GM21576 (cell line): ENCODE measurements around the gene RP9.
A peak's percentile ranks its signal among the peaks of the same experiment; 100 is the strongest.

Experiments used
- ATAC-seq: cut with Tn5 transposase; IDR thresholded peaks from one replicate; pipeline ENCODE4 v1.9.1; 2021; ENCODE audit warnings: mild to moderate bottlenecking, moderate library complexity; ENCODE audit not compliant: unreplicated experiment

The RP9 gene, protein sequence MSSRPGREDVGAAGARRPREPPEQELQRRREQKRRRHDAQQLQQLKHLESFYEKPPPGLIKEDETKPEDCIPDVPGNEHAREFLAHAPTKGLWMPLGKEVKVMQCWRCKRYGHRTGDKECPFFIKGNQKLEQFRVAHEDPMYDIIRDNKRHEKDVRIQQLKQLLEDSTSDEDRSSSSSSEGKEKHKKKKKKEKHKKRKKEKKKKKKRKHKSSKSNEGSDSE

DNA sequence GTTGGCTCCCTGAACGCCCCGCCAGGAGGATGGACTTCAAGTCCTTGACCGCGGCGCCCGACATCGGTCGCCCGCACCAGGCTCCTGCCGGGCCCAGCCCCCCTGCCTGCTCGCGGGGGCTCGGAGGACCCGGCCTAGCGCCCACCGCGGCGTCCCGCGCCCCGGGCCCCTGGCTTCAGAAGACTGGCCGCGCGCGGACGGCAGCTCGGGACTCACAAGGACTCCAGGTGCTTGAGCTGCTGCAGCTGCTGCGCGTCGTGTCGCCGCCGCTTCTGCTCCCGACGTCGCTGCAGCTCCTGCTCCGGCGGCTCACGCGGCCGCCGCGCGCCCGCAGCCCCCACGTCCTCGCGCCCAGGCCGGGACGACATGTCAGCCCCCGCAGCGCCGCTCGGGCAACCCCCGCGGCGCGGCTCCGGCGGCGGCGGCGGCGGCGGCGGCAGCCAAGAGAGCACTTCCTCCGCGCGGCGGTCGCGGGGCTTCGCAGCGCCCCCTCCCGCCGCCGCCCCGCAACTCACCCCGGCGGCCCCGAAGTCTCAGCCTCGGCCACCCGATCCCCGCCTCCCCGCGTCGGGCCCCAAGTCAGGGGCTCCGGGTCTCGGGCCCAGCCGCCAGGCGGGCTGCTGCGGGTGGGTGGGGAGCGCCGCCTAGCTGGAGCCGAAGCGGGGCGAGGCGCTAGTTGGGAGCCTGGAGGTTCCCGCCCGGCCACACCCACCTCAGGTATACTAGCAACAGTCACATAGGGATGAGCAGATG is at the start of gene RP9:
RP9 (minus strand) TSS at position 400 of the 753 bp plus-strand sequence; CDS start at position 368, 32 bp downstream.
- peak; percentile 83 for ATAC-seq

GRCh38 chr7:33157781-33158180 is 48.6 kb upstream of the RP9 start:
- ATAC-seq: no peak

DNA sequence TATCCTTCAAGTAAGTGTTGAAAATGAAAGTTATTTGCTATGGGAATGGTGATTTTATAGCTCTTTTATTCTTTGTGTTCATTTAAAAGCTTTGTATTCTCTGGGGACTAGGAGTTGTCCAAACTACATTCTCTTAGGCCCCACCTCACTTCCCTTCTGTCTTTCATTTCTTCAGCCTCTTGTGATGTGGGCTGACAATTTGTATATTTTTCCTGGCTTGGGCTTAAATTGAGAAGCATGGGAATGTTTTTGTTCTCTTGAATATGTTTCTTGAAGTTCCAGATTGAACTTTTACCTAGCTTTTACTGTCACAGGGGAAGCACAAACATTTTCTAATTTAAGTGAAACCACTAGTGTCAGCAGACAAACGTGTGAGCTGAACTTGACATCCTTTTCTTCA is 48.1 kb upstream of the RP9 start:
- ATAC-seq: no peak

- no peak for ATAC-seq
Measured at GRCh38 chr7:33156441-33156840, 47.2 kb upstream of the RP9 start.

- no peak for ATAC-seq
Measured at GRCh38 chr7:33155811-33156210, 46.6 kb upstream of the RP9 start.

GRCh38 chr7:33152087-33152486 is 42.9 kb upstream of the RP9 start:
- ATAC-seq: no peak

DNA sequence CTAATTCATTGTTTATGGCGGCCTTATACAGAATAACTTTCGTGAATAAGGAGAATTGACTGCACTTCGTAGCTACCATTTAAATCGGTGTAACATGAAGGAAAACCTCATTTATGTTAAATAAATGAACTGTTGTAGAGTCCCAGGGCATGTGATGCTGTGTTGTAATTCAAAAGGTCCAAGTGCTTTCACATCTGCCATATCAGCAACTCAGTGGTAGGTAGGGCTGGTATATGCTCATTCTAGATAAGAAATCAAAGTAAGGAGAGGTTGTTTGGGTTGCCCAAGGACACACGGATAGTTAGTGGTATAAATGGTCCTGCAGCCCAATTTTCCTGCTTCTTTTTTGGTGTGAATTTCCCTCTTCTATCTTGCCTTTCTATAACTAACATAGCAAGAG is 36.0 kb upstream of the RP9 start:
- ATAC-seq: no peak

DNA sequence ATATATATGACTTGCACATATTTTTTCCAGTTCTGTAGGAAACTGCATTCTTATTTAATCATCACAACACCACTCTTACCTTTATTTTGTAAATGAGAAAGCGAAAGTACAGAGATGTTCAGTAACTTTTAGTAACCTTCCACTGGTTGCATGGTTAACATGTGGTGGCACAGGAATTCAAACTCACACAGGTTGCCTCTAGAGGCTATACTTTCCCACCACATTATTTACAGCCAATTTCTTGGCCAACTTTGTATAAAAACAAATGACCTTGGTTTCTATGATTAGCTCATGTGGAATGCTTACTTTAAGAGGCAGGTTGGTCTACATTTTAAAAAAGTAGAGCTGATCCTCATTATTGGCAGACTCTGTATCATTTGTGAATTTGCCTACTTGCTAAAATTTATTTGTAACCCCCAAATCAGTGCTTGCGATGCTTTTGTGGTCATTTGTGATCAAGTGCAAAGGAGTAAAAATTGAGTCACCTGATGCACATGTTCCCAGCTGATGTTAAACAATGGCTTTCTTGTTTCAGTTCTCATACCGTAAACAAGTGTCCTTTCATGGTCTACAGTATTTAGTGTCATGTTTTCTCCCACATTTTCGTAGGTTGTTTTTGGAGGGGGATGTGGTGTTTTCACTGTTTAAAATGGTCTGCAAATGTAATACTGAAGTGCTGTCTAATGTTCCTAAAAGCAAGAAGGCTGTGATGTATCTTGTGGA is 35.0 kb upstream of the RP9 start:
- no peak for ATAC-seq

- ATAC-seq: no peak
Measured at GRCh38 chr7:33142585-33142984, 33.4 kb upstream of the RP9 start.

DNA sequence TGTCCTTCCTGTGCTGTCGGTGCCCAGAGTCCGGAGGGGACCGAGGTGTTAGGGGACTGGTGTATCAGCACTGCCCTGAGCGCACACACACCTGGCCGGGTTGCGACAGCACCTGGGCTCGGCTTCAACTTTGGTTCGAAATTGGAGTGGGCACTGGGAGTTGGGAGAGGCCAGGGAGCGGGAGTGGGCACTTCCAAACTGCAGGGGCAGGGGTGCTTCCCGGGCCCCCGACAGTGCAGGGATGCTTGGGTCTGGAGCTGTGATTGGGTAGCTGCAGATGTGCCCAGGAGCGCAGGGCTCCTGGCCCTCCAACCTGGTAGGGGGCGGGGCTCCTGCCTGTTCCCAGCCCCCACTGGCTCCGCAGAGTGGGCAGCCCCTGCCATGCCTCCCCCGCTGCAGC is 27.9 kb upstream of the RP9 start:
- ATAC-seq: no peak

DNA sequence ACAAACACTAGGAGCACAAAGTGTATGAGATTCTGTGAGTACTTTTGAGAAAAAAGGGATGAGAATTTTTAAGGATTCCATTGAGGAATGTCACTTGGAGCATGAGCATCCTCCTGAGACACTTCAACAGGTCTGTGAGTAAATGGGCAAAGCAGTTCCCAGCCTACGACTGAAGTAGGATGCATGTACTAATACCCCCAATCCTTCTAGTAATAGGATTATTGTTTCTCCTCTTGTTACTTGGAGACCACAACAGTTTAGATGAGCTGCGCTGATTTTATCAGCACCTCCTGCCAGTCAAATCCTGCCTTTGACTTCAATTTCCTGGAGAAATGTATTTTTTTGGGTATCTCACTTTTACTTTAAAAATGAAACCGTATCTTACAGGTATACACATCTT is 21.0 kb upstream of the RP9 start:
- ATAC-seq: no peak

GRCh38 chr7:33129806-33130153 is 20.6 kb upstream of the RP9 start:
- ATAC-seq: no peak

- ATAC-seq: peak; percentile 100
Measured at GRCh38 chr7:33128990-33129805, 20.0 kb upstream of the RP9 start, which contains the start of gene BBS9. Gene BBS9 (plus strand): TSS chr7:33129564. CDS start chr7:33146253, 16,689 bp downstream.

GRCh38 chr7:33128631-33128989 is 19.4 kb upstream of the RP9 start:
- no peak for ATAC-seq

DNA sequence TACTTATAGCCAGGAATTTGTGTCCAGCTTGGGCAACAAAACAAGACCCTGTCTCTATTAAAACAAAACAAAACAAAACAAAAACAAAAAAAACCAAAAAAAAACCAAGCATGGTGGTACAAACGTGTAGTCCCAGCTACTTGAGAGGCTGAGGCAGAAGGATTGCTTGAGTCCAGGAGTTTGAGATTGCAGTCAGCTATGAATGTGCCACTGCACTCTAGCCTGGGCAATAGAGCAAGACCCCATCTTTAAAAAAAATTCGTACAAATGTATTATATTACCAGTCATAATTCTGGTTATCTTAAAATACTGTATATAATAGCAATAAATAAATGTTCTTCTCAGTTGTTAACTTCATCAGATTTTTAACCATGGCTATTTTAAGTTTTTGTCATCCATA is 17.9 kb upstream of the RP9 start:
- ATAC-seq: no peak

GRCh38 chr7:33118383-33118782 is 9.2 kb upstream of the RP9 start:
- no peak for ATAC-seq

DNA sequence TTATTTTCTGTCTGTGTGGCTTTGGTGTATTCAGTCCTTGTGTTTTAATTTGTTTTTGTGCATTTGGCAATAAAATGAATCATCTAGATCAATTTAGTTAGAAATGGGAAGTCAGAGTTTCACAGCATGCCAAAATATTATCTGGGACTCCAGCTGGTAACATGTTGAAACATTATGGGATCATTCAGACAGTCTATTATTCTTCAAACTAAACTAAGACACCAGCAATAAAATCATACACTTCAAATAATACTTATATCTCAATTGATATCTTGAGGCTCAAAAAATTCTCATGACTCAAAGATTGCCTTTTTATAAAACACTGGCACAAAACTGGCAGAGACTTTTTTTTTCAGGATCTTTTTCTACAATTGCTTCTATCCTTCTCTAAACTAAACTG is 5.8 kb upstream of the RP9 start:
- no peak for ATAC-seq

- ATAC-seq: no peak
Measured at GRCh38 chr7:33111614-33112013, 2.4 kb upstream of the RP9 start.

GRCh38 chr7:33109758-33110238 is 594 bp upstream of the RP9 start:
- no peak for ATAC-seq

DNA sequence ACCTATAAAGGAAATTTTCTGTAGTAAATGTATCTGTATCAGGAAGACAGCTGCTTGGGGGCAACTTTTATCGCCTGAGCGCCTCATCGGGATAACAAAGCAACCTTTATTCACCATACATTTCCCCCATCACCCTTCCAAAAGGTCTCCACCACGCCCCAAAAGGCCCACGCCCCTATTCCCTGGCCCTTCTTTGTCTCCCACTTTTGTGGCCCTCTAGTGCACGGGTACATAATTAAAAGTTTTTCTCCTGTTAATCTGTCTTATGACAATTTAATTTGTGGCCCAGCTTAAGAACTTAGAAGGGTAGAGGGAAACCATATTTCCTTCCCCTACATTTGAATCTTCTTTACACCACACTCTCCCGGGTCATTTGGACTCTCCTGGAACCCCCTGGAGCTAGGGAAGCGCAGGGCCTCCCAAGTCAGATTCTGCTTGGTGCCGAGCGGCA is 625 bp downstream of the RP9 start:
- no peak for ATAC-seq
